SK-N-SH treated with all-trans-retinoic acid at 6 μM for 48 hours (cell line): ENCODE results near the gene NNAT.
A peak's percentile ranks its signal among the peaks of the same experiment; 100 is the strongest.

Source experiments
- ATAC-seq: fragments of 200-7000 bp; cut with Tn5 transposase; 3 replicates; pipeline ENCODE4 v1.9.1; 2020; ENCODE audit warnings: mild to moderate bottlenecking, moderate library complexity
- ARNTL ChIP-seq: fragments of 450-650 bp; formaldehyde crosslinking; IDR thresholded peaks from 2 replicates; pipeline ENCODE4 v1.5.0; 2020; ENCODE audit warnings: low read depth, mild to moderate bottlenecking, moderate library complexity, borderline replicate concordance
- BACH2 ChIP-seq: fragments of 250-450 bp; sonication (Bioruptor Pico); IDR thresholded peaks from 2 replicates; pipeline ENCODE4 v1.9.0; 2021; ENCODE audit warnings: mild to moderate bottlenecking, borderline replicate concordance
- CREB5 ChIP-seq: fragments of 250-450 bp; sonication (Bioruptor Pico); IDR thresholded peaks from 2 replicates; pipeline ENCODE4 v1.5.1; 2020; ENCODE audit warnings: low read depth, mild to moderate bottlenecking, moderate library complexity
- CSDC2 ChIP-seq: fragments of 250-450 bp; sonication (Bioruptor Pico); IDR thresholded peaks from 2 replicates; pipeline ENCODE4 v1.5.0; 2020; ENCODE audit warnings: mild to moderate bottlenecking, moderate library complexity
- CSRNP3 ChIP-seq: fragments of 250-450 bp; sonication (Bioruptor Pico); IDR thresholded peaks from 2 replicates; pipeline ENCODE4 v1.5.1; 2021; ENCODE audit warnings: mild to moderate bottlenecking, moderate library complexity
- ESRRG ChIP-seq: fragments of 250-450 bp; sonication (Bioruptor Pico); IDR thresholded peaks from 2 replicates; pipeline ENCODE4 v1.6.1; 2021; ENCODE audit warnings: mild to moderate bottlenecking
- GLIS3 ChIP-seq: fragments of 250-450 bp; sonication (Bioruptor Pico); IDR thresholded peaks from 2 replicates; pipeline ENCODE4 v1.5.0; 2020; ENCODE audit warnings: mild to moderate bottlenecking, moderate library complexity
- ISL1 ChIP-seq: fragments of 250-450 bp; sonication (Bioruptor Pico); IDR thresholded peaks from 2 replicates; pipeline ENCODE4 v2.1.2; 2022; ENCODE audit warnings: mild to moderate bottlenecking, moderate library complexity
- OSR1 ChIP-seq: fragments of 250-450 bp; sonication (Bioruptor Pico); IDR thresholded peaks from 2 replicates; pipeline ENCODE4 v1.8.0; 2022; ENCODE audit warnings: moderate library complexity, mild to moderate bottlenecking, inconsistent platforms
- POU6F1 ChIP-seq: fragments of 250-450 bp; sonication (Bioruptor Pico); IDR thresholded peaks from 2 replicates; pipeline ENCODE4 v1.8.0; 2021; ENCODE audit warnings: low read depth, mild to moderate bottlenecking, moderate library complexity, borderline replicate concordance
- PPARA ChIP-seq: fragments of 250-450 bp; sonication (Bioruptor Pico); IDR thresholded peaks from 2 replicates; pipeline ENCODE4 v1.5.0; 2020; ENCODE audit warnings: mild to moderate bottlenecking, borderline replicate concordance
- RARB ChIP-seq: fragments of 250-450 bp; sonication (Bioruptor Pico); IDR thresholded peaks from 2 replicates; pipeline ENCODE4 v1.8.0; 2021; ENCODE audit warnings: mild to moderate bottlenecking, moderate library complexity
- SNAI2 ChIP-seq: fragments of 250-450 bp; sonication (Bioruptor Pico); IDR thresholded peaks from 2 replicates; pipeline ENCODE4 v1.5.0; 2020; ENCODE audit warnings: mild to moderate bottlenecking, moderate library complexity
- TCF4 ChIP-seq: fragments of 250-450 bp; sonication (Bioruptor Pico); IDR thresholded peaks from 2 replicates; pipeline ENCODE4 v1.8.0; 2021; ENCODE audit warnings: mild to moderate bottlenecking, moderate library complexity, borderline replicate concordance
- TSHZ2 ChIP-seq: fragments of 250-450 bp; sonication (Bioruptor Pico); IDR thresholded peaks from 2 replicates; pipeline ENCODE4 v1.5.0; 2020; ENCODE audit warnings: mild to moderate bottlenecking, moderate library complexity
- ZFP3 ChIP-seq: fragments of 250-450 bp; sonication (Bioruptor Pico); IDR thresholded peaks from 2 replicates; pipeline ENCODE4 v1.5.0; 2020; ENCODE audit warnings: mild to moderate bottlenecking, moderate library complexity
- ZFP30 ChIP-seq: fragments of 450-650 bp; formaldehyde crosslinking; IDR thresholded peaks from 2 replicates; pipeline ENCODE4 v1.5.0; 2022; ENCODE audit warnings: mild to moderate bottlenecking, moderate library complexity
- ZNF565 ChIP-seq: fragments of 450-650 bp; formaldehyde crosslinking; conservative IDR thresholded peaks from 2 replicates; pipeline ENCODE4 v1.5.0; 2020; ENCODE audit warnings: low read depth, mild to moderate bottlenecking, moderate library complexity
- ZNF70 ChIP-seq: fragments of 450-650 bp; formaldehyde crosslinking; IDR thresholded peaks from 2 replicates; pipeline ENCODE4 v1.5.0; 2020; ENCODE audit warnings: mild to moderate bottlenecking, moderate library complexity
- ZNF8 ChIP-seq: fragments of 450-650 bp; formaldehyde crosslinking; IDR thresholded peaks from 2 replicates; pipeline ENCODE4 v1.5.0; 2020; ENCODE audit warnings: mild to moderate bottlenecking, moderate library complexity

NNAT gene

GRCh38 chr20:37523911-37524700 lies 3.1 kb downstream of the NNAT start:
- ATAC-seq, result no peak
- TF ChIP-seq ZFP30 (CRISPR knock-in tag) (no peak), ZNF565 (CRISPR knock-in tag) (no peak), ZFP3 (CRISPR knock-in tag) (no peak), ZNF8 (CRISPR knock-in tag) (no peak), CSDC2 (CRISPR knock-in tag) (no peak), ARNTL (no peak), BACH2 (CRISPR knock-in tag) (no peak), RARB (no peak), SNAI2 (CRISPR knock-in tag) (no peak), TCF4 (CRISPR knock-in tag) (no peak), CREB5 (no peak), POU6F1 (CRISPR knock-in tag) (no peak), ZNF70 (CRISPR knock-in tag) (no peak), GLIS3 (CRISPR knock-in tag) (no peak), CSRNP3 (CRISPR knock-in tag) (no peak), OSR1 (CRISPR knock-in tag) (no peak), PPARA (CRISPR knock-in tag) (no peak)

- no peak for ATAC-seq
- no peak for TF ChIP-seq ZNF70 (CRISPR knock-in tag)
These were observed 4.0 kb downstream of the NNAT start for GRCh38 chr20:37524859-37525708.

DNA sequence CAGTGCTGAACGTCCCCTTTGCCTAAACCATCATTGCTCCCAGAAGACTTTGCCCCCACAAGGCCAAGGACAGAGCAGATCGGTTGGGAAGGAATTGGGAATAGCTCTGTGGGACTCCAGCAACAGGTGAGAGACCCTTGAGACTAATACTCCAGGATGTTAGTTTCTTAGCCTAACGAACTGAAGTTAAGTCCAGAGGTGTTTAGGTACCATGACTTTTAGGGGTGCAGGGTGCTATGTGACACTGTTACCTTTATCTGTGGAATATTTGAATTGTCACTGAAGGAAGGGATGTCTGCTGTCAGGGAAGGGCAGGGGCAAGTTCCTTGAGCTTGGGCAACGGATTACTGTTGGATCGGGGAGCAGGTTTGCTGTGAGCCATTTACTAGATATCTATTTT lies 4.8 kb downstream of the NNAT start:
- TF ChIP-seq SNAI2 (CRISPR knock-in tag) (no peak), RARB (no peak), CREB5 (no peak)
- ATAC-seq, result no peak

DNA sequence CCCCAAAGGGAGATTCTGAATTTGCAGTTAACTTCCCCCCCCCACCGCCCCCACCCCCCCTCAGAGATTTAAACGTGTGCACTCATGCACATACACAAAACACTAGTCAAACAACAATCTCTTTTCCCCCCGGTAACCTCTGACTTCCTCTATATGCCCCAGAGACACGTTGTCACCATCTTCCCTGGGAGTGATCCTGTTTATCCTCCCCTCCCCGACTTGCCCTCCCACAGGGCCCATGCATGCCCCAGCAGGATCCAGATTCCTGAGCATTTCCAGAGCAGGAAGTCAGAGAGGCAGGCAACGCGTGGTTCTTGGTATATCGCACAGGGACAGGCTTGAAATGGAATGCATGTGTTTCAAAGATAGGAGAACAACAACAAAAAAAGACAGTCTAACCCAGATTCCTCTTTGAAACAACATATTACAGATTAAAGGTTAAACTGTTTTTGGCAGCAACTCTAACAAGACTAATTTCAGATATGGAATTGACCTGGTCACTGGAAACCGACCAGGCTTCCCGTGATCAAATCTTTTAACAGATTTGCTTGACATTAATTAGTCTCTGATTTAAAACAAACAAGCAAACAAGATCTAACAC lies 5.3 kb downstream of the NNAT start:
- peak; percentile 49 for ATAC-seq
- TF ChIP-seq ZNF565 (CRISPR knock-in tag), result no peak
- no peak for TF ChIP-seq CSDC2 (CRISPR knock-in tag)
- no peak for TF ChIP-seq PPARA (CRISPR knock-in tag)
- no peak for TF ChIP-seq POU6F1 (CRISPR knock-in tag)
- no peak for TF ChIP-seq ZFP30 (CRISPR knock-in tag)
- TF ChIP-seq ESRRG (CRISPR knock-in tag), result no peak
- no peak for TF ChIP-seq TSHZ2 (CRISPR knock-in tag)
- TF ChIP-seq ARNTL, result no peak
- no peak for TF ChIP-seq CREB5
- no peak for TF ChIP-seq ISL1 (CRISPR knock-in tag)
